MG63 (cell line): ENCODE results near the gene KCNK6. TPM values are rescaled to one million over a fixed set of nuclear protein-coding genes. Genes with fewer than 3 reads are reported as not detected.

Experiments
- DNase-seq: peaks from one replicate; pipeline ENCODE4 v3.0.0-alpha.2; 2020
- H3K27me3 ChIP-seq: fragments of 250-450 bp; sonication (Bioruptor Pico); 2 replicates; pipeline ENCODE4 v1.5.1; 2020; ENCODE audit warnings: mild to moderate bottlenecking, moderate library complexity
- H3K36me3 ChIP-seq: fragments of 250-450 bp; sonication (Bioruptor Pico); 2 replicates; pipeline ENCODE4 v1.5.1; 2020; ENCODE audit warnings: mild to moderate bottlenecking, moderate library complexity
- H3K4me3 ChIP-seq: fragments of 250-450 bp; sonication (Bioruptor Pico); 2 replicates; pipeline ENCODE4 v1.5.1; 2020; ENCODE audit warnings: mild to moderate bottlenecking, moderate library complexity
- H3K9me3 ChIP-seq: fragments of 250-450 bp; sonication (Bioruptor Pico); 2 replicates; pipeline ENCODE4 v1.5.1; 2020; ENCODE audit warnings: mild to moderate bottlenecking, moderate library complexity
- total RNA-seq: library from RNA; depleted of rRNA; stranded (reverse); fragments of >200 nt; shearing (Covaris generic); gene quantifications from 2 replicates; pipeline ENCODE4 v1.2.3, GENCODE V29; 2014; ENCODE audit warnings: low replicate concordance; rRNA removed

KCNK6 gene
- total RNA-seq: 6.6 and 9.7 TPM in 2 replicates

DNA sequence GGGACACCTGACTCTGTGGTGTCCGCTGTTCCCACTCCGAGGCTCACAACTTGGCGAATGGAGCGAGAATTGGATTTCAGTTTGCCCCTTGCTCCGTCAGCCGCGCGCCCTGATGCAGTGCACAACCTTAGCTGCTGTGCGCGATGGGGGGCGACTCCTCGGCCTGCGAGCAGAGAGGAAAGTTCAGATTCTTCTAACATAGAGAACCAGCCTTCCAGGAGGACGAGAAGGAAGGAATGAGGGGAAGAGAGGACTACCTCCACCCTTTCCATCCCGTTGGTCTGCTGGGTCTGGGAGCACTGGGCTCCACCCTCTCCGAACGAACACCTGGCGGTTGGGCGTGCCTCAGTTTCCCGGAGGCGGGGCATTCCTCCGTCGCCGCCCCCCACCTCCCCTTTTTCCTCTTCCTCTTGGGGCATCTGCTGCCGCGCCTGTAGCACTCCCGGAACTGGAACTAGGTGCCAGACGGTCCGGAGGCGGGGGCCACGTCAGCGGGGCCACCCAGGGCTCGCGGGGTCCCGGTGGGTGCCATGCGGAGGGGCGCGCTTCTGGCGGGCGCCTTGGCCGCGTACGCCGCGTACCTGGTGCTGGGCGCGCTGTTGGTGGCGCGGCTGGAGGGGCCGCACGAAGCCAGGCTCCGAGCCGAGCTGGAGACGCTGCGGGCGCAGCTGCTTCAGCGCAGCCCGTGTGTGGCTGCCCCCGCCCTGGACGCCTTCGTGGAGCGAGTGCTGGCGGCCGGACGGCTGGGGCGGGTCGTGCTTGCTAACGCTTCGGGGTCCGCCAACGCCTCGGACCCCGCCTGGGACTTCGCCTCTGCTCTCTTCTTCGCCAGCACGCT, at the start of gene KCNK6:
Gene KCNK6 (plus strand): TSS at position 425 of the 838 bp plus-strand sequence. CDS start 106 bp downstream, at position 531.
- Histone ChIP-seq H3K4me3 (peak within 1 kb of the TSS; percentile 69), H3K9me3 (no peaks in the 10 kb centered on the region), H3K27me3 (no peaks in the 10 kb centered on the region), H3K36me3 (peaks cover 33% of the 10 kb centered on the region)
- DNase-seq: peak; percentile 69

DNA sequence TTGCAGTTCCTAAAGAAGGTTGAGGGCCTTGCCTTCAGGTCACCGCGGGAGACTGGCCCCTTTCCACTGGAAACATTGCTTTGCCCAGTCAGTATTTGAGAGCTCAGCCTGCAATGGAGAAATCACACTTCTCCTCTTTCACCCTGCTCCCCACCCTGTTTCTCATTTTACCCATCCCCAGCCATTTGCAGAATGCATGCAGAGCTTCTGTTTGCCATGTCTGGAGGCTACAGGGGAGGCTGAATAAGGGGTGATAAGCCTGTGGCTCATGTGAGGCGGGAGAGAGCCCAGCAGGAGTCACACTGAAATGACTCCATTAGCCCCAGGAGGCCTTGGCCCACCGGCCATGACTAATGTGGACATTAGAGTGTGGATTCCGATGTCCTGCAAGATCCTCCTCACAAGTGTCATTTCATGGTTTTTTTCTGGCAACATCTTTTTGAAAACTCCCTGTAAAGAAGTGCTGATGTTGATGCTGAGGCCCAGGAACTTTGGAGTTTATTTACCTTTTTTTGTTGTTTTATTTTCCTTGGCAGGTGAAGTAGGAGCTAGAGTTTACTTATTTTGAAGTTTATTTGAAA, 49.0 kb upstream of the KCNK6 start:
- Histone ChIP-seq H3K27me3 (no peaks in the 10 kb centered on the region), H3K4me3 (no peak overlapping the region), H3K36me3 (no peaks in the 10 kb centered on the region), H3K9me3 (no peaks in the 10 kb centered on the region)
- peak; percentile 99 for DNase-seq

DNA sequence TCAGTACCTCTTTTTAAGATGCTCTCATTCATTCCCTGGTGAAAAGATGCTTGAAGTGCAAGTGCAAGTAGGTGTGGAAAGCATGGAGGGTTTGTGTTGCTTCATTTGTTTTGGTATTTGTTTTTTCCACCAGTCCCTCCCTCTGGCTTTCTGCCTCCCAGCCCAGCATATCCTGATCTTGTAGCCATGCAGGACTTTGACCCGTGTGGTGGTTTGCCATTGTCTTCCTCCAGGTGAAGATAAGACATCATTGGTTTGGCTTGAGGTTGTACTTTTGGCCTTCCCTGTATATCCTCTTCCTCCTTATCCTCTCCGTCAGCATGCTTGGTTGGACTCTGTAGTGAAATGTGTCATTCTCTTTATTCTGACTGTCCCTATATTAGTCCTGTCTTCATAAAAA, 46.1 kb upstream of the KCNK6 start:
- H3K4me3 ChIP-seq: no peak overlapping the region
- DNase-seq: no peak
- H3K27me3 ChIP-seq: no peaks in the 10 kb centered on the region
- H3K36me3 ChIP-seq: no peaks in the 10 kb centered on the region
- no peaks in the 10 kb centered on the region for H3K9me3 ChIP-seq

- no peak for DNase-seq
- H3K27me3 ChIP-seq: no peaks in the 10 kb centered on the region
- H3K9me3 ChIP-seq: no peaks in the 10 kb centered on the region
Observed at GRCh38 chr19:38274739-38275138, 44.9 kb upstream of the KCNK6 start.

DNA sequence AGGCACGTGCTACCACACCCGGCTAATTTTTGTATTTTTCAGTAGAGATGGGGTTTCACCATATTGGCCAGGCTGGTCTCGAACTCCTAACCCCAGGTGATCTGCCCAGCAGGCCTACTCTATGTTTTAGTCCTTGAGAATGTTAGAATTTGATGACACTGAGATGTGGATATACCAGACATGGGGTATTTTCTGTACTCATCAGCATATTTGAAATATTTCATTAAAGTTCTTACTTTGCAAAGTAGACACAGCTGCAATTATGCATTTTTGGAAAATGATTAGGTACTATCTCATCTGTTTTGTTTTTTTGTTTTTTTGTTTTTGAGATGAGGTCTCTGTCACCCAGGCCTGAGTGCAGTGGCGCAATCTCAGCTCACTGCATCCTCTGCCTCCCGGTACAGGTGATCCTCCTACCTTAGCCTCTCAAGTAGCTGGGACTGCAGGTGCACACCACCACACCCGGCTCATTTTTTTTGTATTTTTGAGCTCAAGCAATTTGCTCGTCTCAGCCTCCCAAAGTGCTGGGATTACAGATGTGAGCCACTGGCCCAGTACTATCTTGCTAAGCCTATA, 42.6 kb upstream of the KCNK6 start:
- Histone ChIP-seq H3K27me3 (no peaks in the 10 kb centered on the region), H3K36me3 (no peaks in the 10 kb centered on the region), H3K4me3 (no peak overlapping the region), H3K9me3 (no peaks in the 10 kb centered on the region)
- DNase-seq: no peak

More at GRCh38 chr19:38274739-38275138, 44.9 kb upstream of the KCNK6 start:
- no peaks in the 10 kb centered on the region for H3K36me3 ChIP-seq
- H3K4me3 ChIP-seq: no peak overlapping the region

GRCh38 chr19:38277549-38277948, 42.1 kb upstream of the KCNK6 start:
- no peaks in the 10 kb centered on the region for H3K36me3 ChIP-seq
- no peaks in the 10 kb centered on the region for H3K27me3 ChIP-seq
- DNase-seq: no peak
- no peak overlapping the region for H3K4me3 ChIP-seq
- no peaks in the 10 kb centered on the region for H3K9me3 ChIP-seq

GRCh38 chr19:38277969-38278680, 41.5 kb upstream of the KCNK6 start:
- Histone ChIP-seq H3K36me3 (no peaks in the 10 kb centered on the region), H3K27me3 (no peaks in the 10 kb centered on the region), H3K4me3 (no peak overlapping the region), H3K9me3 (no peaks in the 10 kb centered on the region)
- DNase-seq: peak; percentile 84

DNA sequence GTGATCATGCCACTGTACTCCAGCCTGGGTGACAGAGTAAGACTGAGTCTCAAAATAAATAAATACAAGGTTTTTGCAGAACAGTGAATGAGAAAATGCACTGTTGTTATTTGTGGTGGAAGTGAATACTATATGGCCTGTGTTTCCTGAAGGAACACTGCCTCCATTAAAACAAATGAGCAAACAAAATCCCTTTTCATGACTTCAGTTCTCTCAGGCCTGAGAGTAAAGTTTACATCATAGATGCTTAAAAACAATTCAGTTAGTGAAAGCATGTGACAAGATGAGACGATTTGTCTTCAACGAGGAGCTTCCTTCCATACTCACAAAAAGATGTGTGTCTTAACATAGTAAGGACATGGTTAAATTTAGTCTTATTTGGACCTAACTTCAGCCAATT, 40.9 kb upstream of the KCNK6 start:
- no peaks in the 10 kb centered on the region for H3K27me3 ChIP-seq
- no peak overlapping the region for H3K4me3 ChIP-seq
- no peaks in the 10 kb centered on the region for H3K9me3 ChIP-seq
- no peak for DNase-seq
- H3K36me3 ChIP-seq: no peaks in the 10 kb centered on the region

DNA sequence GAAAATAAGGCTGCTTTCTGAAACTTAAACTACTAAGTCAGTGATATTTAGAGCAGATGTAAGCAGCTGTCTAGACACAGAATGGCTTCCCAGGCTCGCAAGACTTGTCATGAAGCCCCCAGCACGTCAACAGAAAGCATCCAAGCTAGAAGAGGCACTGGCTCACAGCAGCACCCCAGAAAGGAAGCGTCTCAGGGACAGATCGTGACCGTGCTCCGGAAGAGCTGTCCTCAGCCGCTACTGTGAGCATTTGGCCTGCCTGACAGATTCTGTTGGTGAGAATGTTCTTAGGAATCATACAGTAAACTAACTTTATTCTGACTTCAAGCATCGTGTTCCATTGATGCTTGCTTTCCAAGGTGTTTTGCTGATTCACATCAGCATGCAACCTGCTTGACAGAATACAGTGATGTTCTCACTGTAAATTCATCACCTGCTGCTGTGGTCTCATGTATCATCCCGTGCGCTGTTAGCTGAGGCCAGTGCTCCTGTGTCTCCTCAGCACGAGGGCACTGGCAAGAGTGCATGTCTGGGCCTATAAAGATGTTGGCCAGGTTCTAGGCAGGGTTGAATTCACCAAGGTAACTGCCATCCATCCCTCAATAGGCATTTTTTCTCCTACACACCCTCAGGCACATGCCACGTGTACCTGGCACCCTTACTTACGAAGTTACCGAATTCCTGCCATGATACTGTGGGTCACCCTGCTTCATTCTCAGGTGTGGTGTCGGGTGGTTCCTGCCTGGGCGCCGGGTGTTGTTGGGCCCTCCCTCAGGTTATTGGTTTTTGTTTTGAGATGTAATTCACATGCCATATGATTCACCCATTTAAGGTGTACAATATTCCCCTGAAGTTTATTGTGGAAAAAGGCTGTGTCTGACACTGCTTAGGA, 39.4 kb upstream of the KCNK6 start:
- Histone ChIP-seq H3K36me3 (no peaks in the 10 kb centered on the region; the same call in 1 of the 2 replicates), H3K4me3 (no peak overlapping the region), H3K27me3 (no peaks in the 10 kb centered on the region), H3K9me3 (no peaks in the 10 kb centered on the region)
- DNase-seq: no peak

DNA sequence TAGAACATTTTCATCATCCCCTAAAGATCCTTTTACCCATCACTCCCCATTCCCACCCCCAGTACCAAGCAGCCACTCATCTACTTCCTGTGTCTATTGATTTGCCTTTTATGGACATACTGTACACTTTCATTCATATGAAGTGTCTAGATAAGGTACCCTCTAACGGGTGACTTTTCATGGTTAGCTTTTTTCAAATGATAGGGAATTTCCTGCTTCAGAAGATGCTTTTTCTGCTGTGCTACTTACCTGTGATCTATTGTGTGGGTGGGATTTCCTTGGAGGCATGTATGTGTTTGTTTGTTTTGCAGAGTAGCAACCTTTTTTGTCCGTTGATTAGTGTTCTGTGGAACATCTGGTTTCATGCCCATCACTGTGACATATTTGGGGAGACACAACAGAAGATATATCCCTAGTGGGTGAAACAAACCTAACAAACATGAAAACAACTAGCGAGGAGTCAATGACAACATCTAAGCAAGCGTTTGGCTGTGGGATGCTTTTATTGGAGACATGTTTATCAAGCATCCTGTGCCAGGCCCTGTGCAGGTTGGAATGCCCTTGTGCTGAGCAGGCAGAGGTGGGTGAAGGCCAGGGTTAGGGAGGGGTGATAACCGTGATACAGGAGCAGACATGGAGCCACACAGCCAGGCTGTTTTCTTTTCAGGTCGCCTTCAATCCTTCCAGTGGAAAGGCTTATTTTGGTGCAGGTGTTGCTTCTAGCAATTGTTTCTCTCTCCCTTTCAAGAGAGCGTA, 37.7 kb upstream of the KCNK6 start:
- no peaks in the 10 kb centered on the region for H3K27me3 ChIP-seq

GRCh38 chr19:38283271-38283670, 36.4 kb upstream of the KCNK6 start:
- DNase-seq: no peak
- H3K27me3 ChIP-seq: no peaks in the 10 kb centered on the region
- H3K9me3 ChIP-seq: no peaks in the 10 kb centered on the region
- H3K36me3 ChIP-seq: no peaks in the 10 kb centered on the region; the same call in 1 of the 2 replicates
- no peak overlapping the region for H3K4me3 ChIP-seq

More for the DNA sequence above, 37.7 kb upstream of the KCNK6 start:
- no peaks in the 10 kb centered on the region; the same call in 1 of the 2 replicates for H3K36me3 ChIP-seq
- no peak overlapping the region for H3K4me3 ChIP-seq
- H3K9me3 ChIP-seq: no peaks in the 10 kb centered on the region
- no peak for DNase-seq

DNA sequence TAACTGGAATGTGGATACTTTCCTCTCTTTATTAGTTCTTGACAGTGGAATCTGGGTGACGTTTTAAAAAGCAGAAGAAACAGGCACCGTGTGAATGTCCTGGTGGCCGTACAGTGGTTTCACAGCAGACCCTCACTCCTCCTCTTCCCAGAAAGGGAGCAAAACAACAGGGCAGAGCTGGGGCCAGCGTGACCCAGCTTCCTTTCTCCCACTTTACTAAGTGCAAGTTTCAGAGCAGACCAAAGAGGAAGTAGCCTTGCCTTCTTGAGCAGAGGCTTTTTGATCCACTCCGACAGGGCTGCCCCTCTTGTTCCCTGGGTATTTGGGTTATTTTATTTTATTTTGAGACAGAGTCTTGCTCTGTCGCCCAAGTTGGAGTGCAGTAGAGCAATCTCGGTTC, 35.2 kb upstream of the KCNK6 start:
- no peak overlapping the region for H3K4me3 ChIP-seq
- no peaks in the 10 kb centered on the region for H3K9me3 ChIP-seq
- no peaks in the 10 kb centered on the region for H3K27me3 ChIP-seq
- H3K36me3 ChIP-seq: no peaks in the 10 kb centered on the region; the same call in 1 of the 2 replicates
- no peak for DNase-seq

GRCh38 chr19:38285567-38285966, 34.1 kb upstream of the KCNK6 start:
- H3K4me3 ChIP-seq: no peak overlapping the region
- DNase-seq: peak; percentile 33
- no peaks in the 10 kb centered on the region for H3K9me3 ChIP-seq

DNA sequence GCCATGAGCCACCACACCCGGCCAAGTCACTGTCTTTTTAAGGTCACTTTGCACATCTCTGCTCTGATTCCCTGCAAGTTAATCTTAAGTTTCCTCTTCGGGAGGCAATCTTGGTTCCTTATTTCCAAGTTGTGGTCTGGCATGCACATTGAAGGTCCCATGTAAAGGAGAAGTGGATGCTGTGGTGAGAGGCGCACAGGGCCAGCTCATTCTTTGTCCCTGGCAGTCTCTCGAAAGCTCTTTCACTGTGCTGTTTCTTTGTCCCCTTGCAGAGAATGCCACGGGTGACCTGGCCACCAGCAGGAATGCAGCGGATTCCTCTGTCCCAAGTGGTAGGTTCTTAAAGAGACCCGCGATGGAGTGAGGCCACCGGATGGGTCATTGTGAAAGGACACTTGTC, 32.0 kb upstream of the KCNK6 start:
- no peak for DNase-seq
- H3K27me3 ChIP-seq: no peaks in the 10 kb centered on the region
- H3K36me3 ChIP-seq: no peaks in the 10 kb centered on the region; the same call in 1 of the 2 replicates
- H3K9me3 ChIP-seq: no peaks in the 10 kb centered on the region
- H3K4me3 ChIP-seq: no peak overlapping the region

More at GRCh38 chr19:38285567-38285966, 34.1 kb upstream of the KCNK6 start:
- no peaks in the 10 kb centered on the region; the same call in 1 of the 2 replicates for H3K36me3 ChIP-seq
- H3K27me3 ChIP-seq: no peaks in the 10 kb centered on the region

GRCh38 chr19:38288123-38288855, 31.4 kb upstream of the KCNK6 start:
- Histone ChIP-seq H3K9me3 (no peaks in the 10 kb centered on the region), H3K4me3 (no peak overlapping the region), H3K27me3 (no peaks in the 10 kb centered on the region), H3K36me3 (no peaks in the 10 kb centered on the region; the same call in 1 of the 2 replicates)
- DNase-seq: no peak
